MM.1S (cell line): ENCODE data around the gene TMSB4X.

Source experiments
- DNase-seq: peaks from one replicate; pipeline ENCODE4 v3.0.0-alpha.2; 2015
- H2AFZ ChIP-seq: fragments of 300-600 bp; sonication (generic); 2 replicates; pipeline ENCODE4 v1.6.0; 2016; ENCODE audit warnings: antibody characterized with exemption, low read length
- H3F3A ChIP-seq: fragments of 300-600 bp; sonication (generic); 2 replicates; pipeline ENCODE4 v1.6.1; 2016; ENCODE audit warnings: mild to moderate bottlenecking, antibody characterized with exemption, low read length, moderate library complexity, mixed read lengths; ENCODE audit not compliant: insufficient read depth
- H3K27ac ChIP-seq: fragments of 300-600 bp; sonication (generic); 2 replicates; pipeline ENCODE4 v1.5.1; 2016; ENCODE audit warnings: mild to moderate bottlenecking, low read length
- H3K27me3 ChIP-seq: fragments of 300-600 bp; sonication (generic); replicated peaks from 2 replicates; pipeline ENCODE4 v1.6.0; 2016; ENCODE audit warnings: low read length; ENCODE audit not compliant: insufficient read depth
- H3K36me3 ChIP-seq: fragments of 300-600 bp; sonication (generic); replicated peaks from 2 replicates; pipeline ENCODE4 v1.6.1; 2016; ENCODE audit warnings: mild to moderate bottlenecking, low read length, mixed read lengths; ENCODE audit not compliant: insufficient read depth
- H3K4me1 ChIP-seq: fragments of 300-600 bp; sonication (generic); 2 replicates; pipeline ENCODE4 v1.6.1; 2016; ENCODE audit warnings: low read length, mixed read lengths
- H3K4me2 ChIP-seq: fragments of 300-600 bp; sonication (generic); 2 replicates; pipeline ENCODE4 v1.6.0; 2016; ENCODE audit warnings: low read depth, low read length
- H3K4me3 ChIP-seq: fragments of 300-600 bp; sonication (generic); 2 replicates; pipeline ENCODE4 v1.5.1; 2016; ENCODE audit warnings: low read length, mixed read lengths
- H3K79me2 ChIP-seq: fragments of 300-600 bp; sonication (generic); 2 replicates; pipeline ENCODE4 v1.6.1; 2016; ENCODE audit warnings: mixed run types, low read length, mixed read lengths
- H3K9ac ChIP-seq: fragments of 300-600 bp; sonication (generic); 2 replicates; pipeline ENCODE4 v1.6.1; 2016; ENCODE audit warnings: low read length, mixed read lengths
- H3K9me2 ChIP-seq: fragments of 300-600 bp; sonication (generic); replicated peaks from 2 replicates; pipeline ENCODE4 v1.6.1; 2016; ENCODE audit warnings: mild to moderate bottlenecking, low read length, mixed read lengths; ENCODE audit not compliant: insufficient read depth
- H3K9me3 ChIP-seq: fragments of 300-600 bp; sonication (generic); replicated peaks from 2 replicates; pipeline ENCODE4 v1.6.1; 2016; ENCODE audit warnings: mild to moderate bottlenecking, low read length, mixed read lengths; ENCODE audit not compliant: insufficient read depth
- H4K20me1 ChIP-seq: fragments of 300-600 bp; sonication (generic); 2 replicates; pipeline ENCODE4 v1.6.1; 2016; ENCODE audit warnings: mild to moderate bottlenecking, low read length, moderate library complexity, mixed read lengths; ENCODE audit not compliant: insufficient read depth
- CTCF ChIP-seq: fragments of 300-600 bp; sonication (generic); IDR thresholded peaks from 2 replicates; pipeline ENCODE4 v1.5.1; 2016; ENCODE audit warnings: antibody characterized with exemption, low read length, mixed read lengths
- EZH2 ChIP-seq: fragments of 300-600 bp; sonication (generic); optimal IDR thresholded peaks from 2 replicates; pipeline ENCODE3; 2017; ENCODE audit warnings: low read depth, mild to moderate bottlenecking, antibody characterized with exemption, low read length, mixed read lengths
- EZH2phosphoT487 ChIP-seq: fragments of 300-600 bp; sonication (generic); IDR thresholded peaks from 2 replicates; pipeline ENCODE4 v1.6.1; 2018; ENCODE audit warnings: antibody characterized with exemption, low read length

The TMSB4X gene

DNA sequence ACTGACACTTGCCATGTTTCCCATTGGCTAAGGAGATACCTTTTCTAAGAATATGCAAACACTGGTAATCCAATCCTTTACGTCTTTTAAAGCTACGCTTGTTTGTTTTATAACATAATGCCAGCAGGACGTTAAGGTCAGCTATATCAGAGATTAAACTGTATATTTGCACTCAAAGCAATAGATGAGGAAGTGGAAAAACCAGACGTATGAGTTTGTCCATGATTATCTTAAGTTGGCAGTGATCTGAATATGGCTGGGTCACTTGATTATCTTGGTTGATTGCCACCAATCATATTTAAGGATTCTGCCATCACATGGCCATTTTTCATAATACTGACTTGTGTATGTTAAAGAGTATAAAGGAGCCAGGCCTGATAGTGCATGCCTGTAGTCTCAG is 19.4 kb downstream of the TMSB4X start:
- H3K27me3 ChIP-seq = no peaks in the 10 kb centered on the region
- no peaks in the 10 kb centered on the region for H3K9me3 ChIP-seq
- H3K4me3 ChIP-seq = no peak overlapping the region
- TF ChIP-seq EZH2 (no peak), CTCF (no peak), EZH2phosphoT487 (no peak)
- no peaks in the 10 kb centered on the region for H3K9me2 ChIP-seq
- no peak overlapping the region for H3K27ac ChIP-seq
- no peaks in the 10 kb centered on the region for H3K36me3 ChIP-seq
- DNase-seq = no peak
- H3F3A ChIP-seq = peaks cover 12% of the 10 kb centered on the region
- no peaks in the 10 kb centered on the region for H3K79me2 ChIP-seq
- H2AFZ ChIP-seq = no peak overlapping the region
- no peak overlapping the region for H3K9ac ChIP-seq
- no peak overlapping the region for H3K4me2 ChIP-seq
- H4K20me1 ChIP-seq = no peaks in the 10 kb centered on the region
- H3K4me1 ChIP-seq = peaks cover 14% of the 10 kb centered on the region

DNA sequence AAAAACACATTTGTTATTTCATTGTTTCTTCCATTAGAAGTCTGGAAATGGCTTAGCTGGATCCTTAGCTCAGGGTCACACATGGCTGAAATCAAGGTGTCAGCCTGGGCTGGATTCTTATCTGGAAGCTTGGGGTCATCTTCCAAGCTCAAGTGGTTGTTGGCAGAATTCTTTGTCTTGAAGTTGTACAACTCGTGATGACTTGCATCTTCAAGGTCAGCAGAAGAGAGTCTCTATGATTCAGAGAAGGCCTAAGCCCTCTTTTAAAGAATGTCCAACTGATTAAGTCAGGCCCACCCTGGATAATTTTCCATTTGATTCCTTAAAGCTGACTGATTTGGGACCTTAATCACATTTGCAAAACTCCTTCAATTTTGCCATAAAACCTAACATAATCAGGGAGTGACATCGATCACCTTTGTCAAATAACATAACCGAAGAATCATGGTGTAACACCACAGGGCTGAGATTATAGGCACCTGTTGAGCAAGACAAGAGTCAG is 22.1 kb downstream of the TMSB4X start:
- no peaks in the 10 kb centered on the region for H3K36me3 ChIP-seq
- H3K27ac ChIP-seq = no peak overlapping the region
- no peaks in the 10 kb centered on the region for H3K79me2 ChIP-seq
- no peak overlapping the region for H2AFZ ChIP-seq
- no peak overlapping the region for H3K4me3 ChIP-seq
- H4K20me1 ChIP-seq = no peaks in the 10 kb centered on the region
- no peaks in the 10 kb centered on the region for H3K9me2 ChIP-seq
- no peak overlapping the region for H3K4me2 ChIP-seq
- no peak for TF ChIP-seq EZH2phosphoT487
- TF ChIP-seq EZH2 = no peak
- TF ChIP-seq CTCF = no peak
- H3K9me3 ChIP-seq = no peaks in the 10 kb centered on the region
- no peak overlapping the region for H3K9ac ChIP-seq
- H3F3A ChIP-seq = peaks cover 32% of the 10 kb centered on the region
- DNase-seq = no peak
- no peaks in the 10 kb centered on the region for H3K27me3 ChIP-seq
- H3K4me1 ChIP-seq = peaks cover 32% of the 10 kb centered on the region

GRCh38 chrX:12997906-12998687 is 23.2 kb downstream of the TMSB4X start:
- TF ChIP-seq EZH2 = no peak
- TF ChIP-seq CTCF = no peak
- TF ChIP-seq EZH2phosphoT487 = no peak
- H3K9ac ChIP-seq = no peak overlapping the region
- DNase-seq = no peak
- no peak overlapping the region for H3K27ac ChIP-seq
- peaks cover 32% of the 10 kb centered on the region for H3K4me1 ChIP-seq
- H3F3A ChIP-seq = peaks cover 35% of the 10 kb centered on the region
- no peaks in the 10 kb centered on the region for H3K36me3 ChIP-seq
- H3K4me3 ChIP-seq = no peak overlapping the region
- H3K9me2 ChIP-seq = no peaks in the 10 kb centered on the region
- H3K4me2 ChIP-seq = no peak overlapping the region
- no peaks in the 10 kb centered on the region for H3K79me2 ChIP-seq
- no peak overlapping the region for H2AFZ ChIP-seq
- H3K27me3 ChIP-seq = no peaks in the 10 kb centered on the region
- H3K9me3 ChIP-seq = no peaks in the 10 kb centered on the region
- H4K20me1 ChIP-seq = no peaks in the 10 kb centered on the region
